ENCODE measurements around the gene RRP7A.
"Not testable (repeated sequence)": the region's sequence is repeated elsewhere in the genome, so short reads cannot be mapped to it uniquely, and the experiment has no call there.

RRP7A gene

GRCh38 chr22:42493393-42493792, 26.2 kb downstream of the RRP7A start:
- H3K4me3 ChIP-seq (ENCODE audit: low read depth in 1 of 2, low read length in 1 of 2), result no peak overlapping the region
- no peak overlapping the region for H3K27ac ChIP-seq
- peaks cover 4% of the 10 kb centered on the region for H3K27me3 ChIP-seq
- no peaks in the 10 kb centered on the region for H3K9me3 ChIP-seq
- H3K4me1 ChIP-seq (ENCODE audit: control insufficient read depth in 1 of 2, insufficient read depth in 1 of 2, low read depth in 1 of 2, low read length in 1 of 2), result no peaks in the 10 kb centered on the region
- no peaks in the 10 kb centered on the region for H3K36me3 ChIP-seq
- TF ChIP-seq CTCF (IDR thresholded peaks at IDR 0.05), result no peak

GRCh38 chr22:42492323-42492690, 27.3 kb downstream of the RRP7A start:
- TF ChIP-seq CTCF (IDR thresholded peaks at IDR 0.05), result no peak
- H3K27me3 ChIP-seq, result peaks cover 4% of the 10 kb centered on the region
- H3K4me3 ChIP-seq (ENCODE audit: low read depth in 1 of 2, low read length in 1 of 2), result no peak overlapping the region
- no peaks in the 10 kb centered on the region for H3K4me1 ChIP-seq (ENCODE audit: control insufficient read depth in 1 of 2, insufficient read depth in 1 of 2, low read depth in 1 of 2, low read length in 1 of 2)
- H3K36me3 ChIP-seq, result no peaks in the 10 kb centered on the region
- no peak overlapping the region for H3K27ac ChIP-seq
- no peaks in the 10 kb centered on the region for H3K9me3 ChIP-seq

DNA sequence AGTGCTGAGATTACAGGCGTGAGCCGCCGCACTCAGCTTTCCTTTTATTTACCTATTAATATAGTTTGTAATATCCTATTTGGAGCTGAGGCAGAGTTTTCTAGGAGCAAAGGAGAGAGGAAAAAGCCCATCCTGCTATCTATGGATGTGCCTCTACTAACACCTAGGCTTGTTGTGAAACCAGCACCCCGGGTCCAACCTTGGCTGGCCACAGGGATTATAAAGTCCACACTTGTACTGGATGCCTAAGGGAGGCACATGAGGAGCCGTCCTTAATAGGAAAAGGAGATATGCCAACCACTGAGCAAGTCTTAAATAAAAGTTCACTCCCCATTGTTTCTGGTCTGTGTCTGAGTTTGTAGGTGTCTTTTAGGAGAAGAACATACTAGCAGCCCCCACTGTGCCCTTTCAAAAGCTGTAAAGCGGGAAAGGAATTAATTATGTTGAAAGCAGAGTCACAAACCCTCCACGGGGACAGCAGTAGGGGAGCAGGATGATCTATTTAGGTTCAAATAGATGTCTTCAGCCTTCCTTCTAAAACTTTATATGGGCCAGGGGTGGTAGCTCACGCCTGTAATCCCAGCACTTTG, 29.3 kb downstream of the RRP7A start:
- Histone ChIP-seq H3K4me1 (ENCODE audit: control insufficient read depth in 1 of 2, insufficient read depth in 1 of 2, low read depth in 1 of 2, low read length in 1 of 2) (no peaks in the 10 kb centered on the region), H3K27me3 (peaks cover 4% of the 10 kb centered on the region), H3K36me3 (no peaks in the 10 kb centered on the region), H3K27ac (no peak overlapping the region), H3K9me3 (no peaks in the 10 kb centered on the region), H3K4me3 (ENCODE audit: low read depth in 1 of 2, low read length in 1 of 2) (no peak overlapping the region)
- no peak for TF ChIP-seq CTCF (IDR thresholded peaks at IDR 0.05)

GRCh38 chr22:42489000-42489399, 30.6 kb downstream of the RRP7A start:
- Histone ChIP-seq H3K4me3 (ENCODE audit: low read depth in 1 of 2, low read length in 1 of 2) (no peak overlapping the region), H3K9me3 (no peaks in the 10 kb centered on the region), H3K36me3 (no peaks in the 10 kb centered on the region), H3K27ac (no peak overlapping the region), H3K27me3 (peaks cover 4% of the 10 kb centered on the region), H3K4me1 (ENCODE audit: control insufficient read depth in 1 of 2, insufficient read depth in 1 of 2, low read depth in 1 of 2, low read length in 1 of 2) (no peaks in the 10 kb centered on the region)
- no peak for TF ChIP-seq CTCF (IDR thresholded peaks at IDR 0.05)

- no peaks in the 10 kb centered on the region for H3K4me1 ChIP-seq (ENCODE audit: control insufficient read depth in 1 of 2, insufficient read depth in 1 of 2, low read depth in 1 of 2, low read length in 1 of 2)
- no peaks in the 10 kb centered on the region for H3K9me3 ChIP-seq
- H3K36me3 ChIP-seq, result no peaks in the 10 kb centered on the region
- no peak overlapping the region for H3K4me3 ChIP-seq (ENCODE audit: low read depth in 1 of 2, low read length in 1 of 2)
- no peak overlapping the region for H3K27ac ChIP-seq
- H3K27me3 ChIP-seq, result peaks cover 3% of the 10 kb centered on the region
- TF ChIP-seq CTCF (IDR thresholded peaks at IDR 0.05), result no peak
Observed at GRCh38 chr22:42484506-42484905, 35.1 kb downstream of the RRP7A start.

GRCh38 chr22:42483610-42484223, 35.9 kb downstream of the RRP7A start:
- not testable (repeated sequence) for H3K27ac ChIP-seq; H3K27me3 ChIP-seq; H3K9me3 ChIP-seq; H3K36me3 ChIP-seq; H3K4me3 ChIP-seq (ENCODE audit: low read depth in 1 of 2, low read length in 1 of 2); H3K4me1 ChIP-seq (ENCODE audit: control insufficient read depth in 1 of 2, insufficient read depth in 1 of 2, low read depth in 1 of 2, low read length in 1 of 2)
